KMS-11 (cell line): ENCODE results near the gene TMEM231.

Source experiments
- H2AFZ ChIP-seq: fragments of 200-600 bp; sonication (generic); 2 replicates; pipeline ENCODE4 v1.6.1; 2016; ENCODE audit warnings: antibody characterized with exemption, mixed run types, low read depth
- H3K27ac ChIP-seq: fragments of 200-600 bp; sonication (generic); 2 replicates; pipeline ENCODE4 v1.6.1; 2016; ENCODE audit warnings: mild to moderate bottlenecking, mixed run types
- H3K27me3 ChIP-seq: fragments of 200-600 bp; sonication (generic); 2 replicates; pipeline ENCODE4 v1.6.1; 2017; ENCODE audit warnings: mild to moderate bottlenecking, low read depth, mixed run types, moderate library complexity; ENCODE audit not compliant: insufficient read depth
- H3K36me3 ChIP-seq: fragments of 200-600 bp; sonication (generic); 2 replicates; pipeline ENCODE4 v1.6.1; 2017; ENCODE audit warnings: mild to moderate bottlenecking, mixed run types; ENCODE audit not compliant: insufficient read depth
- H3K4me1 ChIP-seq: fragments of 200-600 bp; sonication (generic); 2 replicates; pipeline ENCODE4 v1.6.1; 2016; ENCODE audit warnings: mild to moderate bottlenecking, low read depth, mixed run types; ENCODE audit not compliant: poor library complexity, severe bottlenecking
- H3K4me2 ChIP-seq: fragments of 200-600 bp; sonication (generic); 2 replicates; pipeline ENCODE4 v1.7.0; 2016; ENCODE audit warnings: mild to moderate bottlenecking, mixed run types
- H3K4me3 ChIP-seq: fragments of 200-600 bp; sonication (generic); IDR thresholded peaks from 2 replicates; pipeline ENCODE4 v1.6.1; 2017; ENCODE audit warnings: low read depth, low read length, mixed read lengths; ENCODE audit not compliant: insufficient read depth
- H3K79me2 ChIP-seq: fragments of 200-600 bp; sonication (generic); 2 replicates; pipeline ENCODE4 v1.6.1; 2016; ENCODE audit warnings: low read depth, mixed run types; ENCODE audit not compliant: insufficient read depth
- H3K9ac ChIP-seq: fragments of 200-600 bp; sonication (generic); 2 replicates; pipeline ENCODE4 v1.6.1; 2016; ENCODE audit warnings: mild to moderate bottlenecking, mixed run types
- H4K20me1 ChIP-seq: fragments of 200-600 bp; sonication (generic); 2 replicates; pipeline ENCODE4 v1.6.1; 2016; ENCODE audit warnings: mild to moderate bottlenecking, mixed run types; ENCODE audit not compliant: insufficient read depth
- TF ChIP-seq, protein P1 (sequence below): fragments of 200-600 bp; sonication (generic); conservative IDR thresholded peaks from 2 replicates; pipeline ENCODE4 v1.6.1; 2017; ENCODE audit warnings: low read depth, mild to moderate bottlenecking, antibody characterized with exemption, low read length, moderate library complexity, mixed read lengths

TMEM231 gene

DNA sequence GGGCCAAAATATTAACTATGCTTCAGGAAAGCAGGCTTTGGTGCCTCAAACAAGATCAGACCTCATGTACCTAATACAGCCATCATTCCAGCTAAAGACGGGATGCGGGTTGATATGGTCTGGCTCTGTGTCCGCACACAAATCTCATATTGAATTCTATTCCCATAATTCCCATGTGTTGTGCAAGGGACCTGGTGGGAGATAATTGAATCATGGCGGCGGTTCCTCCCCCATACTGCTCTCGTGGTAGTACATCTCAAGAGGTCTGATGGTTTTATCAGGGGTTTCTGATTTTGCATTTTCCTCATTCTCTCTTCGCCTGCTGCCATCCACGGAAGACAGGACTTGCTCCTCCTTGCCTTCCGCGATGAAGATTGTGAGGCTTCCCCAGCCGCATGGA lies 41.8 kb downstream of the TMEM231 start:
- Histone ChIP-seq H4K20me1 (no peaks in the 10 kb centered on the region), H3K9ac (no peak overlapping the region), H3K27ac (no peak overlapping the region), H3K4me1 (no peaks in the 10 kb centered on the region), H3K79me2 (no peaks in the 10 kb centered on the region), H3K4me2 (no peak overlapping the region), H2AFZ (no peak overlapping the region), H3K36me3 (no peaks in the 10 kb centered on the region), H3K27me3 (no peaks in the 10 kb centered on the region), H3K4me3 (no peak overlapping the region)
- TF ChIP-seq, protein P1, sequence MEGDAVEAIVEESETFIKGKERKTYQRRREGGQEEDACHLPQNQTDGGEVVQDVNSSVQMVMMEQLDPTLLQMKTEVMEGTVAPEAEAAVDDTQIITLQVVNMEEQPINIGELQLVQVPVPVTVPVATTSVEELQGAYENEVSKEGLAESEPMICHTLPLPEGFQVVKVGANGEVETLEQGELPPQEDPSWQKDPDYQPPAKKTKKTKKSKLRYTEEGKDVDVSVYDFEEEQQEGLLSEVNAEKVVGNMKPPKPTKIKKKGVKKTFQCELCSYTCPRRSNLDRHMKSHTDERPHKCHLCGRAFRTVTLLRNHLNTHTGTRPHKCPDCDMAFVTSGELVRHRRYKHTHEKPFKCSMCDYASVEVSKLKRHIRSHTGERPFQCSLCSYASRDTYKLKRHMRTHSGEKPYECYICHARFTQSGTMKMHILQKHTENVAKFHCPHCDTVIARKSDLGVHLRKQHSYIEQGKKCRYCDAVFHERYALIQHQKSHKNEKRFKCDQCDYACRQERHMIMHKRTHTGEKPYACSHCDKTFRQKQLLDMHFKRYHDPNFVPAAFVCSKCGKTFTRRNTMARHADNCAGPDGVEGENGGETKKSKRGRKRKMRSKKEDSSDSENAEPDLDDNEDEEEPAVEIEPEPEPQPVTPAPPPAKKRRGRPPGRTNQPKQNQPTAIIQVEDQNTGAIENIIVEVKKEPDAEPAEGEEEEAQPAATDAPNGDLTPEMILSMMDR = no peak

DNA sequence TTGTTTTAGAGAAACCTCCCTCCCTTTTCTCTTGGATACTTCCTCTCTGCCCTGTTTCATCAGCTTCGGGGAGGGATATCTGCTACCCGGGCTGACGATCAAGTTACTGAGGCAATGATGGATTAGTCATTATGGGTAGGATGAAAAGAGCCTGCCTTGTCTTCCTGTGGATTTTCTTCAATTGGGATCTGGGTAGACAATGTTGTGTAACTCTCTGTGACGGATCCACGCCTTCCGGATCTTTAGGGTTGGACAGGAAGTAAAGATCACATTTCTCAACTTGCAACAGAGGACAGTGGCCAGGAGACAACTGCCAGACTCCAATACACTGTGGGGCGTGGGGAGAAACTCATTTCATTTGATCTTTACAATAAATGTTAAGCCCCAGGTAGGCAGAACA lies 49.5 kb downstream of the TMEM231 start:
- TF ChIP-seq, protein P1 = no peak
- H3K27ac ChIP-seq = no peak overlapping the region
- no peak overlapping the region for H2AFZ ChIP-seq
- no peak overlapping the region for H3K4me3 ChIP-seq
- H3K27me3 ChIP-seq = no peaks in the 10 kb centered on the region
- H3K79me2 ChIP-seq = no peaks in the 10 kb centered on the region
- no peak overlapping the region for H3K4me2 ChIP-seq
- H3K36me3 ChIP-seq = no peaks in the 10 kb centered on the region
- H4K20me1 ChIP-seq = no peaks in the 10 kb centered on the region
- no peaks in the 10 kb centered on the region for H3K4me1 ChIP-seq
- H3K9ac ChIP-seq = no peak overlapping the region

DNA sequence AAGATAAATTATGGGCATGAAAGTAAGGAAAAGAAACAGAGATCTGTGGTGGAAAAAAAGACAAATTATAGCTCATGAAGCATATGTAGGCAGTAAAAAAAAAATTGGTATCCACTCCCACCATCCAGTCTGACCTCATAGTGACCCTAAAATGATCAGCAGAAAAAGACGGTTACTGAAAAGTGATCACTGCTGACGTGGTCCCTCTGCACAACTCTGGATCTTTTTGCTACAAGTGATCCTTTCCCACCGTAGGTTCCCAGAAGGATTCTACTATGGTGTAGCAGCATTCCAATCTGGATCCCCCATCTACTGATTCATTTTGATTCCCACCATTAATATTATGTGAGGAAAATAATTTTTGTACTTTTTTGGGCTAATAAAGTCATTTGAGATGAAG lies 49.9 kb downstream of the TMEM231 start:
- no peaks in the 10 kb centered on the region for H3K27me3 ChIP-seq
- H2AFZ ChIP-seq = no peak overlapping the region
- H3K79me2 ChIP-seq = no peaks in the 10 kb centered on the region
- H3K36me3 ChIP-seq = no peaks in the 10 kb centered on the region
- no peaks in the 10 kb centered on the region for H4K20me1 ChIP-seq
- no peak overlapping the region for H3K4me3 ChIP-seq
- H3K27ac ChIP-seq = no peak overlapping the region
- H3K4me2 ChIP-seq = no peak overlapping the region
- H3K9ac ChIP-seq = no peak overlapping the region
- no peaks in the 10 kb centered on the region for H3K4me1 ChIP-seq
- TF ChIP-seq, protein P1 = no peak

DNA sequence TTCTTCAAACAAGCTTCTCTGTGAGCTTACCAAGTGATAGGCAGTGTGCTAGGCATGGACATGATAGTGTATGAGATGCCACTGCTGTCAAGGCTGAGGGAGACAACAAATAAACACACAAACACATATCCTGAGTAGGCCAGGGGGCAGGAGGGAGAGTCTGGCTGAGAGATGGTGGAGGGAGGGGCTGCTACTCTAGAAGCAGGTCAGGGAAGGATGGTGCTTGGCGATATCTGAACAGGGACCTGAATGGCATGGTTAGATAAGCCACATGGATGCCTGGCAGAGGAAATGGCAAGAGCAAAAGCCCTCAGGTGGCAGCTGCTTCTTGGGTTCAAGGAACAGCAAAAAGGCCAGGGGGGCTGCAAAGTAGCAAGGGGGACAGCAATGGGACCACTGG lies 52.3 kb downstream of the TMEM231 start:
- TF ChIP-seq, protein P1 = no peak
- Histone ChIP-seq H3K4me2 (no peak overlapping the region), H3K9ac (no peak overlapping the region), H3K36me3 (no peaks in the 10 kb centered on the region), H3K4me3 (no peak overlapping the region), H3K79me2 (no peaks in the 10 kb centered on the region), H3K4me1 (no peaks in the 10 kb centered on the region), H3K27me3 (no peaks in the 10 kb centered on the region), H2AFZ (no peak overlapping the region), H4K20me1 (no peaks in the 10 kb centered on the region), H3K27ac (no peak overlapping the region)
